SK-N-SH treated with all-trans-retinoic acid at 6 μM for 48 hours (cell line): ENCODE data around the gene COL6A2.

ENCODE experiments used
- CREB5 ChIP-seq: fragments of 250-450 bp; sonication (Bioruptor Pico); IDR thresholded peaks from 2 replicates; pipeline ENCODE4 v1.5.1; 2020; ENCODE audit warnings: low read depth, mild to moderate bottlenecking, moderate library complexity
- GLIS3 ChIP-seq: fragments of 250-450 bp; sonication (Bioruptor Pico); IDR thresholded peaks from 2 replicates; pipeline ENCODE4 v1.5.0; 2020; ENCODE audit warnings: mild to moderate bottlenecking, moderate library complexity
- TSHZ2 ChIP-seq: fragments of 250-450 bp; sonication (Bioruptor Pico); IDR thresholded peaks from 2 replicates; pipeline ENCODE4 v1.5.0; 2020; ENCODE audit warnings: mild to moderate bottlenecking, moderate library complexity
- ZNF565 ChIP-seq: fragments of 450-650 bp; formaldehyde crosslinking; conservative IDR thresholded peaks from 2 replicates; pipeline ENCODE4 v1.5.0; 2020; ENCODE audit warnings: low read depth, mild to moderate bottlenecking, moderate library complexity

- no peak for TF ChIP-seq TSHZ2 (CRISPR knock-in tag)
- no peak for TF ChIP-seq CREB5 (CRISPR knock-in tag)
- TF ChIP-seq GLIS3 (CRISPR knock-in tag), result no peak
- TF ChIP-seq ZNF565 (CRISPR knock-in tag), result no peak
Measured at GRCh38 chr21:46116189-46116775, 18.4 kb downstream of the COL6A2 start.
